ENCODE measurements around the gene GNAI1. TPM values are rescaled to one million over a fixed set of nuclear protein-coding genes. Genes with fewer than 3 reads are reported as not detected.

The GNAI1 gene
- total RNA-seq, 1 donor from 2014 or later = 35.5 TPM

- no peaks in the 10 kb centered on the region for H3K27me3 Mint-ChIP-seq (ENCODE audit: low read depth, unreplicated experiment)
- Histone ChIP-seq H3K4me3 (ENCODE audit: insufficient read depth, low read depth, low read length) (no peak overlapping the region), H3K27me3 (ENCODE audit: insufficient read depth, low read length) (no peaks in the 10 kb centered on the region), H3K79me2 (ENCODE audit: insufficient read depth, low read length) (no peaks in the 10 kb centered on the region), H4K20me1 (ENCODE audit: insufficient read depth, low read length) (no peaks in the 10 kb centered on the region), H3K27ac (ENCODE audit: low read depth, low read length) (no peak overlapping the region), H3K36me3 (ENCODE audit: insufficient read depth, low read length) (peaks cover 11% of the 10 kb centered on the region), H3K9ac (ENCODE audit: low read length) (no peak overlapping the region), H2AFZ (ENCODE audit: low read depth, low read length) (no peak overlapping the region), H3K9me3 (ENCODE audit: insufficient read depth, low read depth, low read length) (no peaks in the 10 kb centered on the region), H3K4me2 (ENCODE audit: low read length) (no peak overlapping the region), H3K4me1 (ENCODE audit: insufficient read depth, low read length) (no peaks in the 10 kb centered on the region)
- no peak overlapping the region for H3K4me3 Mint-ChIP-seq (ENCODE audit: unreplicated experiment)
- H3K36me3 Mint-ChIP-seq (ENCODE audit: low read depth, unreplicated experiment) = peaks cover 8% of the 10 kb centered on the region
- no peak for DNase-seq (ENCODE audit: low read depth)
- H3K27ac Mint-ChIP-seq (ENCODE audit: unreplicated experiment) = no peak overlapping the region
- FAIRE-seq = no peak
- H3K4me1 Mint-ChIP-seq (ENCODE audit: low read depth, unreplicated experiment) = no peaks in the 10 kb centered on the region
- TF ChIP-seq EZH2 (IDR thresholded peaks at IDR 0.05; ENCODE audit: insufficient read depth, low read length) = no peak
- no peak for TF ChIP-seq CTCF (IDR thresholded peaks at IDR 0.05; ENCODE audit: insufficient read depth, low read depth, low read length)
- H3K9me3 Mint-ChIP-seq (ENCODE audit: unreplicated experiment) = no peaks in the 10 kb centered on the region
Measured at GRCh38 chr7:80213814-80214213, 79.2 kb downstream of the GNAI1 start.

- H3K4me3 ChIP-seq (ENCODE audit: insufficient read depth, low read depth, low read length) = no peak overlapping the region
- H3K27ac Mint-ChIP-seq (ENCODE audit: unreplicated experiment) = no peak overlapping the region
- no peak overlapping the region for H3K9ac ChIP-seq (ENCODE audit: low read length)
- H3K4me1 Mint-ChIP-seq (ENCODE audit: low read depth, unreplicated experiment) = no peaks in the 10 kb centered on the region
- H2AFZ ChIP-seq (ENCODE audit: low read depth, low read length) = no peak overlapping the region
- no peak overlapping the region for H3K4me3 Mint-ChIP-seq (ENCODE audit: unreplicated experiment)
- no peaks in the 10 kb centered on the region for H3K27me3 Mint-ChIP-seq (ENCODE audit: low read depth, unreplicated experiment)
- H3K9me3 Mint-ChIP-seq (ENCODE audit: unreplicated experiment) = no peaks in the 10 kb centered on the region
- no peak for FAIRE-seq
- H3K4me2 ChIP-seq (ENCODE audit: low read length) = no peak overlapping the region
- H3K36me3 ChIP-seq (ENCODE audit: insufficient read depth, low read length) = peaks cover 11% of the 10 kb centered on the region
- H3K79me2 ChIP-seq (ENCODE audit: insufficient read depth, low read length) = no peaks in the 10 kb centered on the region
- TF ChIP-seq EZH2 (IDR thresholded peaks at IDR 0.05; ENCODE audit: insufficient read depth, low read length) (no peak), CTCF (IDR thresholded peaks at IDR 0.05; ENCODE audit: insufficient read depth, low read depth, low read length) (no peak)
- no peak overlapping the region for H3K27ac ChIP-seq (ENCODE audit: low read depth, low read length)
- no peaks in the 10 kb centered on the region for H3K9me3 ChIP-seq (ENCODE audit: insufficient read depth, low read depth, low read length)
- H3K4me1 ChIP-seq (ENCODE audit: insufficient read depth, low read length) = no peaks in the 10 kb centered on the region
- H3K27me3 ChIP-seq (ENCODE audit: insufficient read depth, low read length) = no peaks in the 10 kb centered on the region
- no peaks in the 10 kb centered on the region for H4K20me1 ChIP-seq (ENCODE audit: insufficient read depth, low read length)
- peaks cover 9% of the 10 kb centered on the region for H3K36me3 Mint-ChIP-seq (ENCODE audit: low read depth, unreplicated experiment)
- no peak for DNase-seq (ENCODE audit: low read depth)
Measured at GRCh38 chr7:80215734-80216133, 81.1 kb downstream of the GNAI1 start.

GRCh38 chr7:80216996-80217842 lies 82.6 kb downstream of the GNAI1 start:
- DNase-seq (ENCODE audit: low read depth) = no peak

More at GRCh38 chr7:80216996-80217842, 82.6 kb downstream of the GNAI1 start:
- no peak overlapping the region for H3K4me2 ChIP-seq (ENCODE audit: low read length)
- no peaks in the 10 kb centered on the region for H3K4me1 ChIP-seq (ENCODE audit: insufficient read depth, low read length)
- Mint-ChIP-seq H3K27ac (ENCODE audit: unreplicated experiment) (no peak overlapping the region), H3K27me3 (ENCODE audit: low read depth, unreplicated experiment) (no peaks in the 10 kb centered on the region), H3K4me1 (ENCODE audit: low read depth, unreplicated experiment) (no peaks in the 10 kb centered on the region), H3K9me3 (ENCODE audit: unreplicated experiment) (no peaks in the 10 kb centered on the region), H3K4me3 (ENCODE audit: unreplicated experiment) (no peak overlapping the region), H3K36me3 (ENCODE audit: low read depth, unreplicated experiment) (peaks cover 5% of the 10 kb centered on the region)
- no peak overlapping the region for H2AFZ ChIP-seq (ENCODE audit: low read depth, low read length)
- no peak overlapping the region for H3K4me3 ChIP-seq (ENCODE audit: insufficient read depth, low read depth, low read length)
- TF ChIP-seq CTCF (IDR thresholded peaks at IDR 0.05; ENCODE audit: insufficient read depth, low read depth, low read length) (no peak), EZH2 (IDR thresholded peaks at IDR 0.05; ENCODE audit: insufficient read depth, low read length) (no peak)
- no peaks in the 10 kb centered on the region for H3K27me3 ChIP-seq (ENCODE audit: insufficient read depth, low read length)
- H3K27ac ChIP-seq (ENCODE audit: low read depth, low read length) = no peak overlapping the region
- H3K79me2 ChIP-seq (ENCODE audit: insufficient read depth, low read length) = no peaks in the 10 kb centered on the region
- no peaks in the 10 kb centered on the region for H4K20me1 ChIP-seq (ENCODE audit: insufficient read depth, low read length)
- H3K9ac ChIP-seq (ENCODE audit: low read length) = no peak overlapping the region
- H3K36me3 ChIP-seq (ENCODE audit: insufficient read depth, low read length) = peaks cover 4% of the 10 kb centered on the region
- FAIRE-seq = no peak
- H3K9me3 ChIP-seq (ENCODE audit: insufficient read depth, low read depth, low read length) = no peaks in the 10 kb centered on the region

Data from astrocyte (in vitro differentiated cells and primary cell).